ENCODE data around the gene KRT77.

GRCh38 chr12:52649066-52649465, 54.3 kb downstream of the KRT77 start:
- TF ChIP-seq CTCF (conservative IDR thresholded peaks at IDR 0.05; ENCODE audit: low read length) (no peak), EZH2phosphoT487 (IDR thresholded peaks at IDR 0.05; ENCODE audit: borderline replicate concordance, low read depth, low read length) (no peak)

Measured in OCI-LY7 (cell line).